ENCODE data around the gene CACNA2D2.

Gene CACNA2D2

GRCh38 chr3:50355829-50356552 lies 147.4 kb downstream of the CACNA2D2 start:
- no peak for TF ChIP-seq CTCF (IDR thresholded peaks at IDR 0.05)

DNA sequence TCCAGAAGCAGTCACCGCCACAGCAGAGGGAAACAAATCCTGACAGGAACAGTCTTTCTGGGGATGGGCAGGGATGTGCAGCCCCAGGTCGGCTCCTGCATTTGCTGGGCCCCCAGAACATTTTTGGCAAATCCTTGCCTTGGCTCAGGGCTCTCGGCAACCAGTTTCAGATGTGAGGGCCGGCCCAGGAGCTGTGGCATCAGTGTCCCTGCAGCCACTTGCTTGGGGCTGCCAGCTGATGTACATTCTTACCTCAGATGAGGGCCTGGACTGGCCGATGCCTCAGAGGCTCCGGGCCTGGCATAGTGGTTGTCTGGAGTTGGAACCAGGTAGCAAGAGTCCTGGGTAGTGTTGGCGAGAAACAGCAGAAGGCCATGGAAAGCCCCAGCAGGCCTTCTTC lies 148.6 kb downstream of the CACNA2D2 start:
- TF ChIP-seq CTCF (IDR thresholded peaks at IDR 0.05) = no peak

GRCh38 chr3:50354186-50354764 lies 149.2 kb downstream of the CACNA2D2 start:
- TF ChIP-seq CTCF (IDR thresholded peaks at IDR 0.05) = no peak

- no peak for TF ChIP-seq CTCF (IDR thresholded peaks at IDR 0.05)
These were observed 150.0 kb downstream of the CACNA2D2 start for GRCh38 chr3:50353245-50354004.

- peak; percentile 35; the same call in 1 of the 2 replicates for TF ChIP-seq CTCF (IDR thresholded peaks at IDR 0.05)
These were observed 150.7 kb downstream of the CACNA2D2 start for GRCh38 chr3:50352781-50353180.

GRCh38 chr3:50351323-50351697 lies 152.1 kb downstream of the CACNA2D2 start:
- no peak for TF ChIP-seq CTCF (IDR thresholded peaks at IDR 0.05)

GRCh38 chr3:50350527-50351322 lies 152.7 kb downstream of the CACNA2D2 start, which contains the start of the genes CYB561D2 and NPRL2:
Gene CYB561D2 (plus strand): TSS chr3:50350862. CDS start chr3:50351434, 572 bp downstream.
Gene NPRL2 (minus strand): TSS chr3:50350775. CDS start chr3:50350652, 123 bp downstream.
- no peak for TF ChIP-seq CTCF (IDR thresholded peaks at IDR 0.05)

Measured in LNCAP (cell line).